Thoracic aorta (tissue), 2 donors: Measurements from ENCODE around the gene ABCA13. TPM values are rescaled to one million over a fixed set of nuclear protein-coding genes. Genes with fewer than 3 reads are reported as not detected.

Source experiments
- ATAC-seq: fragments of 150-250 bp; one replicate; pipeline ENCODE4 v1.8.0; 2017; ENCODE audit warnings: low read depth; ENCODE audit not compliant: insufficient number of reproducible peaks, low FRiP score
- DNase-seq: peaks from one replicate; pipeline ENCODE4 v3.0.0-alpha.2; 2020; ENCODE audit warnings: low spot score
- H3K27ac ChIP-seq, 2 donors: fragments of 200-600 bp; sonication (generic); 1 replicate in 1 of 2; 2 replicates in 1 of 2; pipeline ENCODE4 v1.5.1; 2016; ENCODE audit warnings: mild to moderate bottlenecking in 2 of 2, moderate library complexity in 2 of 2
- H3K27me3 ChIP-seq: fragments of 200-600 bp; sonication (generic); replicated peaks from 2 replicates; pipeline ENCODE4 v1.6.0; 2016; ENCODE audit warnings: mild to moderate bottlenecking; ENCODE audit not compliant: insufficient read depth
- H3K36me3 ChIP-seq: fragments of 200-600 bp; sonication (generic); one replicate; pipeline ENCODE4 v1.5.1; 2016
- H3K4me1 ChIP-seq, 2 donors: fragments of 200-600 bp; sonication (generic); 1 replicate in 1 of 2; 2 replicates in 1 of 2; pipeline versions ENCODE4 v1.5.1 to v1.6.0; 2016; ENCODE audit warnings: low read depth in 2 of 2, mild to moderate bottlenecking in 1 of 2; ENCODE audit not compliant: control insufficient read depth in 1 of 2
- H3K4me3 ChIP-seq: fragments of 200-600 bp; sonication (generic); 2 replicates; pipeline ENCODE4 v1.5.1; 2016; ENCODE audit warnings: mild to moderate bottlenecking
- H3K9me3 ChIP-seq: fragments of 200-600 bp; sonication (generic); 2 replicates; pipeline ENCODE4 v1.5.1; 2016
- total RNA-seq, 2 donors: library from RNA; depleted of rRNA; stranded (reverse); fragments of >200 nt; gene quantifications; one replicate each; pipeline versions ENCODE4 v1.1.0 to v1.2.3, GENCODE V29; 2016
- TF ChIP-seq, protein P1 (sequence below): fragments of 200-600 bp; sonication (generic); IDR thresholded peaks from one replicate; pipeline ENCODE4 v1.5.1; 2019; ENCODE audit warnings: antibody characterized with exemption

ABCA13 gene
- total RNA-seq, 2 donors from 2014 or later, result not detected

DNA sequence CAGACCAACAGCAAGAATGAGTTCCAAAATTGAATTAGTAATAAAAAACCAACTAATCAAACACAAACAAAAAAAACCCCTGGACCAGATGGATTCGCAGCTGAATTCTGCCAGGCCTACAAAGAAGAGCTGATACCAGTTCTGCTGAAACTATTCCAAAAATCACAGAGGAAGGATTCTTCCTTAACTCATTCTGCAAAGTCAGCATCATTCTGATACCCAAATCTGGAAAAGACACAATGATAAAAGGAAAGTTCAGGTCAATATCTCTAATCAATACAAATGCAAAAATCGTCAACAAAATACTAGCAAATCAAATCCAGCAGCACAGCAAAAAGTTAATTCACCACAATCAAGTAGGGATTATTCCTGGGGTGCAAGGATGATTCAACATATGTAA is 6.1 kb upstream of the ABCA13 start:
- H3K9me3 ChIP-seq, result no peaks in the 10 kb centered on the region
- no peak overlapping the region for H3K4me3 ChIP-seq
- DNase-seq, result no peak
- ATAC-seq, result no peak
- TF ChIP-seq, protein P1, sequence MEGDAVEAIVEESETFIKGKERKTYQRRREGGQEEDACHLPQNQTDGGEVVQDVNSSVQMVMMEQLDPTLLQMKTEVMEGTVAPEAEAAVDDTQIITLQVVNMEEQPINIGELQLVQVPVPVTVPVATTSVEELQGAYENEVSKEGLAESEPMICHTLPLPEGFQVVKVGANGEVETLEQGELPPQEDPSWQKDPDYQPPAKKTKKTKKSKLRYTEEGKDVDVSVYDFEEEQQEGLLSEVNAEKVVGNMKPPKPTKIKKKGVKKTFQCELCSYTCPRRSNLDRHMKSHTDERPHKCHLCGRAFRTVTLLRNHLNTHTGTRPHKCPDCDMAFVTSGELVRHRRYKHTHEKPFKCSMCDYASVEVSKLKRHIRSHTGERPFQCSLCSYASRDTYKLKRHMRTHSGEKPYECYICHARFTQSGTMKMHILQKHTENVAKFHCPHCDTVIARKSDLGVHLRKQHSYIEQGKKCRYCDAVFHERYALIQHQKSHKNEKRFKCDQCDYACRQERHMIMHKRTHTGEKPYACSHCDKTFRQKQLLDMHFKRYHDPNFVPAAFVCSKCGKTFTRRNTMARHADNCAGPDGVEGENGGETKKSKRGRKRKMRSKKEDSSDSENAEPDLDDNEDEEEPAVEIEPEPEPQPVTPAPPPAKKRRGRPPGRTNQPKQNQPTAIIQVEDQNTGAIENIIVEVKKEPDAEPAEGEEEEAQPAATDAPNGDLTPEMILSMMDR, result no peak
- H3K27ac ChIP-seq, result no peak overlapping the region
- H3K27me3 ChIP-seq, result no peaks in the 10 kb centered on the region
- H3K36me3 ChIP-seq, result no peaks in the 10 kb centered on the region
- no peaks in the 10 kb centered on the region for H3K4me1 ChIP-seq

DNA sequence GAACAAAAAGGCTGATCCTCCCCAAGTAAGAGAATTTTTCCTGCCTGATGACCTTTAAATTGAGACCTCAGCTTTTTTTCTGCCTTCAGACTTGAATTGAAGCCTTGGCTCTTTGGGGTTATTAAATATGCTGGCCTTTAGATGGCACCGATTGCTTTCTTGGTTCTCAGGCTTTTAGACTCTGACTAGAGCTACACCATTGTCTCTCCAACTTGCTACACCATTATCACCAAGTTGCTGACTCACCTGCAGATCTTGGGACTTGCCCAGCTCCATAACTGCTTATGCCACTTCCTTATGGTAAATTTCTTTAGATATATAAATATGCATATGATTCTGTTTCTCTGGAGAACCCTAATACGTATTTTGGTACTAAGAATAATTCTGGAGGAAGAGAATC is 3.1 kb upstream of the ABCA13 start:
- ATAC-seq (no peak), DNase-seq (no peak)
- no peak overlapping the region for H3K27ac ChIP-seq
- no peaks in the 10 kb centered on the region for H3K27me3 ChIP-seq
- TF ChIP-seq, protein P1, result no peak
- H3K36me3 ChIP-seq, result no peaks in the 10 kb centered on the region
- no peaks in the 10 kb centered on the region for H3K9me3 ChIP-seq
- no peak overlapping the region for H3K4me3 ChIP-seq
- H3K4me1 ChIP-seq, result no peaks in the 10 kb centered on the region

DNA sequence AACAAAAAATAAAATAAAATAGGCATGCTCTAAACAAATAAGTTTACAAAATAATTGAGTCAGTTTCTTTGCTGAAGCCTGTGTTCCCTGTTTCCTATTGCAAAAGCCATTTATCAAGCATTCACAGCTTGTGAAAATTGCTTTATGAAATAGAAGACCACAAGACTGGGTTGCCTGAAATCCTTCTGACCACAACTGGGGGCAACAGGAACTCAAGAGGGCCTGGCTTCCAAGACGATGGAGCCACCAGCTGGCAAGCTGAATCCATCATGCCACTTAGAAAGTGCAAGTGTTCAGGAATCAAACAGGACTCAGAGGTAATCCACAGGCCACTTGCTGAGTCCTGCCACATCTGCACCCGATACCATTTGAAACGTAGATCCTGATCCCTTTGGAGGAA is 752 bp upstream of the ABCA13 start:
- Histone ChIP-seq H3K36me3 (no peaks in the 10 kb centered on the region), H3K4me3 (no peak overlapping the region), H3K27ac (no peak overlapping the region), H3K4me1 (no peaks in the 10 kb centered on the region), H3K9me3 (no peaks in the 10 kb centered on the region), H3K27me3 (no peaks in the 10 kb centered on the region)
- DNase-seq (no peak), ATAC-seq (no peak)
- TF ChIP-seq, protein P1, result no peak

DNA sequence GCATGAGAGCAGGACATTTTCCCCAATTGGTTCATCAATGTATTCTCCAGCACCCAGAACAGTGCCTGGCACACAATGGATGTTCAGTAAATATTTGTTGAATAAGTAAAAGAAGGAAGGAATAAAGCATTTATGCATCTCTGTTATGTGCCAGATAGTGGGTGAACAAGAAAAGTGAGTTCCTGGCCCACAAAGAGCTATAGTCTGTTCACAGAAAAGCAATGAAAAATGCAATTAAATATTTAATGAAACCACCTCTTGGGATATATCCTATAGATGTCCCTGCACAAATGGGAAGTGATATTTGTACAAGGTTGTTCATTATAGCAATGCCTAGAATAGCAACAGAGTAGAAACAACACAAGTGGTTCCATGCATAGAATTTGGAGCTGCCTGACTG is 2.1 kb downstream of the ABCA13 start:
- Histone ChIP-seq H3K4me3 (no peak overlapping the region), H3K4me1 (no peaks in the 10 kb centered on the region), H3K36me3 (no peaks in the 10 kb centered on the region), H3K27ac (no peak overlapping the region), H3K27me3 (no peaks in the 10 kb centered on the region), H3K9me3 (no peaks in the 10 kb centered on the region)
- TF ChIP-seq, protein P1, result no peak
- DNase-seq (no peak), ATAC-seq (no peak)

DNA sequence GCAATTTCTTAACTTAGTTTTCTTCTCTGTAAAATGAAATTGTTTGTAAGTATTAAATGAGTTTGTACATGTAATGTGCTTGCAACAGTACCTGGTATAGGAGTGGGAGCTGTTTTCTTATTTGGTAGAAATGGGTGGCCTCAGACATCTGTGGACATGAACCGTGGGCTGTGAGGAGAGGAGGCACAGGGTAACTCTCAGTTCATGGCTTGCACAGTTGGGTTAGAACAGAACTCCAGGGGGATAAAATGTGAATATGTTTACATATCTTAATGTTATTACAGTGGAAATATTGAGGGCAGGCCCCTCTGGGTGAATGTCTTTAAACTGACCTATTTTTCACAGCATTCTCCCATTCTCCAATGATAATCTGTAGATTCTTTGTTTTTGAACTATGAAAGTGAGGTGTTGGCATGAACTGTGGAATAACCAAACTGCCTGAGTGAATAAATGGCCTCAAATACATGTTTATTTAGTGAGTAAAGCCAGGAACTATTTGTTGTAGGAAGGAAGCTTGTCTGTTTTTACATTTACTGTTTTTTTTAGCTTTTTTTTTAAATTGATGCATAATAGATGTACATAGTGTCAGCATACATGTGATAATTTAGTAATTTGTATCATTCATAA is 2.6 kb downstream of the ABCA13 start:
- no peaks in the 10 kb centered on the region for H3K4me1 ChIP-seq

More for the DNA sequence above, 2.6 kb downstream of the ABCA13 start:
- ATAC-seq (no peak), DNase-seq (no peak)
- H3K27me3 ChIP-seq, result no peaks in the 10 kb centered on the region
- H3K4me3 ChIP-seq, result no peak overlapping the region
- H3K27ac ChIP-seq, result no peak overlapping the region
- TF ChIP-seq, protein P1, result no peak
- H3K36me3 ChIP-seq, result no peaks in the 10 kb centered on the region
- H3K9me3 ChIP-seq, result no peaks in the 10 kb centered on the region
